ENCODE measurements around the gene FUS.

GRCh38 chr16:31229501-31229900 is 49.6 kb downstream of the FUS start:
- TF ChIP-seq, protein P1, sequence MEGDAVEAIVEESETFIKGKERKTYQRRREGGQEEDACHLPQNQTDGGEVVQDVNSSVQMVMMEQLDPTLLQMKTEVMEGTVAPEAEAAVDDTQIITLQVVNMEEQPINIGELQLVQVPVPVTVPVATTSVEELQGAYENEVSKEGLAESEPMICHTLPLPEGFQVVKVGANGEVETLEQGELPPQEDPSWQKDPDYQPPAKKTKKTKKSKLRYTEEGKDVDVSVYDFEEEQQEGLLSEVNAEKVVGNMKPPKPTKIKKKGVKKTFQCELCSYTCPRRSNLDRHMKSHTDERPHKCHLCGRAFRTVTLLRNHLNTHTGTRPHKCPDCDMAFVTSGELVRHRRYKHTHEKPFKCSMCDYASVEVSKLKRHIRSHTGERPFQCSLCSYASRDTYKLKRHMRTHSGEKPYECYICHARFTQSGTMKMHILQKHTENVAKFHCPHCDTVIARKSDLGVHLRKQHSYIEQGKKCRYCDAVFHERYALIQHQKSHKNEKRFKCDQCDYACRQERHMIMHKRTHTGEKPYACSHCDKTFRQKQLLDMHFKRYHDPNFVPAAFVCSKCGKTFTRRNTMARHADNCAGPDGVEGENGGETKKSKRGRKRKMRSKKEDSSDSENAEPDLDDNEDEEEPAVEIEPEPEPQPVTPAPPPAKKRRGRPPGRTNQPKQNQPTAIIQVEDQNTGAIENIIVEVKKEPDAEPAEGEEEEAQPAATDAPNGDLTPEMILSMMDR (conservative IDR thresholded peaks at IDR 0.05 in 1 of 2, IDR thresholded peaks at IDR 0.05 in 1 of 2; ENCODE audit: low read depth in 1 of 2, low read length in 2 of 2), result no peak
- no peak for TF ChIP-seq EZH2 (IDR thresholded peaks at IDR 0.05; ENCODE audit: low read length, missing control alignments)
